HG03196 (cell line): ENCODE data around the gene RTP5.

Experiments used
- ATAC-seq: cut with Tn5 transposase; IDR thresholded peaks from one replicate; pipeline ENCODE4 v1.9.1; 2021; ENCODE audit not compliant: unreplicated experiment

Gene RTP5

GRCh38 chr2:241857041-241857541 is 12.4 kb upstream of the RTP5 start:
- no peak for ATAC-seq

- no peak for ATAC-seq
These were observed 11.9 kb upstream of the RTP5 start for GRCh38 chr2:241857572-241858121.

GRCh38 chr2:241858206-241859016 is 11.1 kb upstream of the RTP5 start, which contains the start of gene PDCD1:
PDCD1 (minus strand) TSS chr2:241858894; CDS start chr2:241858838, 56 bp downstream.
- ATAC-seq = peak; percentile 34

- ATAC-seq = no peak
These were observed 10.5 kb upstream of the RTP5 start for GRCh38 chr2:241859017-241859435.

- ATAC-seq = peak; percentile 38
These were observed 9.9 kb upstream of the RTP5 start for GRCh38 chr2:241859436-241860183.

- no peak for ATAC-seq
These were observed 9.1 kb upstream of the RTP5 start for GRCh38 chr2:241860184-241861078.

GRCh38 chr2:241861264-241861663 is 8.3 kb upstream of the RTP5 start:
- no peak for ATAC-seq

GRCh38 chr2:241862093-241862492 is 7.4 kb upstream of the RTP5 start:
- ATAC-seq = no peak

GRCh38 chr2:241862775-241863535 is 6.6 kb upstream of the RTP5 start:
- no peak for ATAC-seq

GRCh38 chr2:241863536-241863954 is 6.0 kb upstream of the RTP5 start:
- no peak for ATAC-seq

- no peak for ATAC-seq
These were observed 5.2 kb upstream of the RTP5 start for GRCh38 chr2:241864168-241864849.

- ATAC-seq = no peak
These were observed 4.7 kb upstream of the RTP5 start for GRCh38 chr2:241864850-241865213.

GRCh38 chr2:241865416-241865956 is 4.0 kb upstream of the RTP5 start:
- no peak for ATAC-seq

GRCh38 chr2:241865957-241866789 is 3.4 kb upstream of the RTP5 start:
- no peak for ATAC-seq

- ATAC-seq = no peak
These were observed 2.5 kb upstream of the RTP5 start for GRCh38 chr2:241866790-241867645.

GRCh38 chr2:241867776-241868420 is 1.6 kb upstream of the RTP5 start:
- no peak for ATAC-seq

GRCh38 chr2:241868661-241869081 is 858 bp upstream of the RTP5 start:
- no peak for ATAC-seq
